K562 (cell line): ENCODE measurements around the gene RNPEPL1. TPM values are rescaled to one million over a fixed set of nuclear protein-coding genes. Genes with fewer than 3 reads are reported as not detected.

Source experiments
- CBFB ChIP-seq: sonication (generic); formaldehyde crosslinking; IDR thresholded peaks from 2 replicates; pipeline ENCODE4 v1.4.0; 2020; ENCODE audit warnings: mild to moderate bottlenecking, missing genetic modification reagents
- E2F8 ChIP-seq: fragments of 450-650 bp; IDR thresholded peaks from 2 replicates; pipeline ENCODE4 v1.7.1; 2018; ENCODE audit warnings: mild to moderate bottlenecking, low read depth; ENCODE audit not compliant: partially characterized antibody
- ETS2 ChIP-seq: IDR thresholded peaks from 2 replicates; pipeline ENCODE4 v1.6.1; 2016; ENCODE audit warnings: borderline replicate concordance, missing genetic modification characterization, mild to moderate bottlenecking, moderate library complexity, missing compliant biosample characterization; ENCODE audit not compliant: poor library complexity, severe bottlenecking
- MAZ ChIP-seq, 2 experiments: fragments of 450-650 bp in 1 of 2; sonication (generic) in 1 of 2; formaldehyde crosslinking; IDR thresholded peaks in 1 of 2; conservative IDR thresholded peaks in 1 of 2; 2 replicates each; pipeline versions ENCODE4 v1.4.0 to v1.5.0; 2020; ENCODE audit warnings: mild to moderate bottlenecking in 1 of 2, missing genetic modification reagents in 1 of 2
- NFE2 ChIP-seq: IDR thresholded peaks from 2 replicates; pipeline ENCODE4 v1.6.1; 2014; ENCODE audit warnings: antibody characterized with exemption, low read depth
- RBFOX2 ChIP-seq: fragments of 200-400 bp; formaldehyde crosslinking; IDR thresholded peaks from 2 replicates; pipeline ENCODE4 v1.6.1; 2017; ENCODE audit warnings: low read depth, mild to moderate bottlenecking, low read length, moderate library complexity
- RCOR1 ChIP-seq, 2 experiments: IDR thresholded peaks; 2 replicates each; pipeline ENCODE4 v1.6.1; 2012; ENCODE audit warnings: low read depth in 2 of 2, low read length in 2 of 2, borderline replicate concordance in 1 of 2, improper control_type of control experiment in 1 of 2
- TRIM24 ChIP-seq, 2 experiments: fragments of 450-650 bp; IDR thresholded peaks; 2 replicates each; pipeline ENCODE4 v1.6.1; 2016
- ZNF263 ChIP-seq: sonication (generic); formaldehyde crosslinking; IDR thresholded peaks from 2 replicates; pipeline ENCODE4 v1.8.0; 2022; ENCODE audit warnings: mild to moderate bottlenecking, missing genetic modification reagents, borderline replicate concordance
- ZNF280A ChIP-seq: fragments of 450-650 bp; IDR thresholded peaks from 2 replicates; pipeline ENCODE4 v1.6.1; 2018; ENCODE audit warnings: mild to moderate bottlenecking, low read depth; ENCODE audit not compliant: partially characterized antibody
- ZNF444 ChIP-seq: fragments of 250-450 bp; sonication (Bioruptor Pico); IDR thresholded peaks from 2 replicates; pipeline ENCODE4 v1.4.0; 2020; ENCODE audit warnings: mild to moderate bottlenecking, moderate library complexity
- ZNF57 ChIP-seq: fragments of 450-650 bp; formaldehyde crosslinking; IDR thresholded peaks from 2 replicates; pipeline ENCODE4 v1.4.0; 2020; ENCODE audit warnings: mild to moderate bottlenecking, moderate library complexity
- ZNF707 ChIP-seq: fragments of 250-450 bp; sonication (Bioruptor Pico); conservative IDR thresholded peaks from 2 replicates; pipeline ENCODE4 v1.8.0; 2022; ENCODE audit warnings: inconsistent platforms, mild to moderate bottlenecking, moderate library complexity
- polyA plus RNA-seq, 8 experiments: library from polyadenylated mRNA; depleted of rRNA in 4 of 8; stranded (reverse) in 5 of 8; unstranded in 3 of 8; fragments of >200 nt; fragmentation: Nextera tagmentation in 2 of 8; fragmentation: Illumina TruSeq in 1 of 8; extraction: Ambion mirVana in 2 of 8; extraction: Trizol in 1 of 8; gene quantifications; 2 replicates each; pipeline versions ENCODE4 v1.2.1 to v1.2.3, GENCODE V29; 2011 to 2014; ENCODE audit warnings: inconsistent platforms in 1 of 8, missing spikeins in 1 of 8
- total RNA-seq, 7 experiments: library from RNA; depleted of rRNA in 6 of 7; stranded (reverse); fragments of >200 nt in 6 of 7; fragmentation: Illumina TruSeq in 2 of 7; extraction: Trizol in 2 of 7; gene quantifications; 2 replicates each; pipeline versions ENCODE4 v1.2.1 to v1.2.3, GENCODE V29; 2011 to 2021; ENCODE audit warnings: low replicate concordance in 1 of 7

The RNPEPL1 gene
- total and polyA plus RNA-seq, 9 of the 15 experiments (the other 6 are each of a cell fraction or from before 2014, with no cell fraction given), result 0.07 to 38.7 (median 5.6) TPM

- TF ChIP-seq ETS2 (tag) (no peak), ZNF57 (CRISPR knock-in tag) (peak; percentile 65; the same call in 1 of the 2 replicates), NFE2 (peak; percentile 62; the same call in 1 of the 2 replicates), ZNF707 (no peak), RCOR1 (IDR thresholded peaks at IDR 0.05; ENCODE audit: borderline replicate concordance in 1 of 2, low read depth in 2 of 2, low read length in 2 of 2) (peak in 1 of 2 experiments; percentile 85; a peak in 2 of 4 replicates), ZNF280A (no peak), RBFOX2 (peak; percentile 90), ZNF263 (peak; percentile 73; the same call in 1 of the 2 replicates), MAZ (CRISPR knock-in tag; conservative IDR thresholded peaks at IDR 0.05 in 1 of 2, IDR thresholded peaks at IDR 0.05 in 1 of 2) (peak in 1 of 2 experiments; percentile 48), TRIM24 (IDR thresholded peaks at IDR 0.05) (peak in 1 of 2 experiments; percentile 66; a peak in 1 of 4 replicates), ZNF444 (CRISPR knock-in tag) (no peak), E2F8 (no peak), CBFB (CRISPR knock-in tag) (0 out of 2 replicates have a peak, but pooled peaks have one; percentile 80)
Measured at GRCh38 chr2:240565333-240566202, 2.7 kb upstream of the RNPEPL1 start (continued).
